Amygdala (tissue), 56 donors: Measurements from ENCODE around the gene CDIPT.
"Not testable (repeated sequence)": the region's sequence is repeated elsewhere in the genome, so short reads cannot be mapped to it uniquely, and the experiment has no call there.

ENCODE experiments used
- DNase-seq, 56 donors: peaks; one replicate each; lab custom pipeline; 2025; lab: John Stamatoyannopoulos, UW

CDIPT gene

GRCh38 chr16:29898135-29898803 lies 35.2 kb upstream of the CDIPT start:
- no peak for DNase-seq

GRCh38 chr16:29897333-29897732 lies 34.3 kb upstream of the CDIPT start:
- DNase-seq = no peak

DNA sequence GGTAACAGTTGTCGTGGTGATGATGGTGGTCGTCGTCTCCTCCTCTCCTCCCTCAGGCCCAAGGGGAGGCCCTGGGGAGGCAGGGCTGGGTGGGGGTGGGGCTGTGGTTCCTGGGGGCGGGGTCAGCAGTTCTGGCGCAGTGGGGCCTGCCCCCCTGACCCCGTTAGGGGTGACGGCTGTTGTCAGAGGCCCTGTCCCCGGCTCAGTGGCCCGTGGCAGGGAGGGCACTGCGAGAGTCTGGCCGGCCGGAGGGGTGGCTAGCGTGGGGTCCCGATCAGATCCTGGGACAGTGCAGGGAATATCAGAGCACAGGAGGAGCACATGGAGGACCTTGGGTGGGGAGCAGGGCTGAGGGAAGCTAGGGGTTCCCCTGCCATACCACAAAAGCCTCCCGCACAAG lies 33.8 kb upstream of the CDIPT start:
- no peak for DNase-seq

DNA sequence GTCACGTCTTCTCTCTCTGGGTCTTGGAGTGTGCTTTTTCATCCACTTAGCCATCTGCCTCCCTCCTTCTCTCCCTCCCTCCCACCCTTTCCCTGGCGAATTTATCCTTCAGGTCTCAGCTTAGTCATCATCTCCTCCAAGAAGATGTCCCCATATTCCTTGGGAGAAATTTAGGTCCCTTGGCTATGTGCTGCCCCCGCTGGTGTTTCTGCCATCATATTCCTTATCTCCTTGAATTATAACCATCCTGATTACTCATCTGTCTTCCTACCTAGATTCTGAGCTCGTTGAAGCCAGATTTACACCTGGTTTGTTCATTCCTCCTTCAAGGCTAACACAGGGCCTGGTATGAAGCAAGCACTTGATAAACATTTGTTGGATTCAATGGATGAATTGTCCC lies 31.3 kb upstream of the CDIPT start:
- no peak for DNase-seq

DNA sequence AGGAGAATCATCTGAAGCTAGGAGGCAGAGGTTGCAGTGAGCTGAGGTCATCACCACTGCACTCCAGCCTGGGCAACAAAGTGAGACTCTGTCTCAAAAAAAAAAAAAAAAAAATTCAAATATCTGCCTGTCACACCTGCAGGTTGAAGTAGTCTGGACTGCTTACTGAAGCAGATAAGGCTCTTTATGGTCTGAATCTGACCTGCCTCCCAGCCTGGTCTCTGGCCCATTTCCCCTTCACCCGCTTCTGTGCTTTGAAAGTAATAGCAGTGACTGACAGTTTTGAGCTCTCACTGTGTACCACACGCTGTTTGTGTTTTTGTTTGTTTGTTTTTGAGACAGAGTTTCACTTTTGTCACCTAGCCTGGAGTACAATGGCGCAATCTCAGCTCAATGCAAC lies 30.5 kb upstream of the CDIPT start:
- DNase-seq = no peak

- DNase-seq = no peak
Measured at GRCh38 chr16:29892458-29892813, 29.4 kb upstream of the CDIPT start.

DNA sequence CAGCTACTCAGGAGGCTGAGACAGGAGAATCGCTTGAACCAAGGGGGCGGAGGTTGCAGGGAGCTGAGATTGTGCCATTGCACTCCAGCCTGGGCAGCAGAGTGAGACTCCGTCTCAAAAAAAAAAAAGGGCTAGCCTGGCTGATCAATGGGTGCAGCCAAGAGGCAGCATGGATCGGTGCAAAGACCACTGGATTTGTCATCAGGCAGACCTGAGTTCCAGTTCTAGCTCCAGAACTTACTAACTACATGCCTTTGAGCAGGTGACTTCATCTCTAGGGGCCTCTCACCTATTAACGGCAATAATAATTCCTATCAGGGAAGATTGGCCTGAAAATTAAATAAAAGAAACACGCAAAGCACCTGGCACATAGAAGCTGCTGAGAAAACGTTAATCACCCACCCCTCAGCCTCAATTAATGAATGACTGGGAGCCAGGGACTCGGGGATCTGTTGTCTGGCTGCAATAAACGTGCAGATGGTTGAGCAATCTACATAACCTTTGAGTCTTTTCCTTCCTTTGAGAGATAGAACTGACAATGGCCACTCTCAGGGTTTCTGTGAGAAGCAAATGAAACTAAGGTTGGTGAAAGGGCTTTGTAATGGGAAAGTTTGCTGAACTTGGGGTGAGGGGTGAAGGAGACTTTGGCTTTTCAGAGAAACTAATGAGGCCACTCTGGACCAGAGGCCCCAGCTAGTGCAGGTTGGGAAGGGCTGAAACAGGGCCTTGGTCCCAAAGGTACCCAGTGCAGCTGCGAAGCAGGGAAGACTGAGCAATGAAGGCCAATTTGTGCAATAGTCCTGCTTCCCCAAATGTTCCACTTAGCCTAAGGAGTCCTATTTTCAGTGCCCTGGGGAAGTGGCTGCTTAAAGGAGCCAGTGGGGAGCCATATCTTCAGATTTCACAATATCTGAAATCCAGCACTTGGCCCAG lies 28.8 kb upstream of the CDIPT start:
- no peak for DNase-seq

- DNase-seq = not testable (repeated sequence)
Measured at GRCh38 chr16:29889372-29889771, 26.3 kb upstream of the CDIPT start.

- DNase-seq = no peak
Measured at GRCh38 chr16:29883987-29884386, 21.0 kb upstream of the CDIPT start.

- DNase-seq = no peak
Measured at GRCh38 chr16:29881050-29881449, 18.0 kb upstream of the CDIPT start.

- DNase-seq = no peak
Measured at GRCh38 chr16:29878172-29878571, 15.1 kb upstream of the CDIPT start.

DNA sequence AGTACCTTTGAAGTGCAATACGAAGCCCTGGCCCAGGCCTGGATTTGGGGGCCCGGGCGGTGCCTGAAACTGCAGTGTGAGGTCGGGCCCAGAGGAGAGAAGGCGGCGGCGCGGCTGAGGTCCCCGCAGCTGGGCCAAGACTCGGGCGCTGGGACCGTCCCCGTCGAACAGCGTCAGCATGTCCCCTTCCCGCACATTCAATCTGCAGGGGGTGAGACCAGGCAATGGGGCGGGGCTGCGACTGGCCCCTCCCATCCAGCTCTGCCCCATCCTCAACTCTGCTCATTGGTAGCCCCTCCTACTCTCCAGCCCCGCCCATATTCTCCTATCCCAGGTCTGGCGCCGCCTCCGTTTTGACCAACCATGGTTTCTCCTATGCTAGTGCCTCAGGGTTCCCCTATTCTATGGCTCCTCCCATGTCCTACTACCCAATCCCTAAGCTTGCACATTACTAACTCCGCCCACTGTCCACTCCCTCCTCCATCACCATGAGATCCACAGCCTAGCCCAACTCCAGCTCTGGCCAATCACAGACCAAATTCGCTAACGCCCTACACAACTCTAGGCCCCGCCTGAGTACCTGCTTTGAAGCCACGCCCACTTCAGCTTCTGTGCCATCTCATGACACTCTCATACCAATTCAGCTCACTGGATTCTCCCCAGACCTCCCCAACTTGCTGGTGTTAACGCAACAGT lies 14.4 kb upstream of the CDIPT start:
- peak in 13 of 56 donors; percentile 4 to 77 (median 25) for DNase-seq

DNA sequence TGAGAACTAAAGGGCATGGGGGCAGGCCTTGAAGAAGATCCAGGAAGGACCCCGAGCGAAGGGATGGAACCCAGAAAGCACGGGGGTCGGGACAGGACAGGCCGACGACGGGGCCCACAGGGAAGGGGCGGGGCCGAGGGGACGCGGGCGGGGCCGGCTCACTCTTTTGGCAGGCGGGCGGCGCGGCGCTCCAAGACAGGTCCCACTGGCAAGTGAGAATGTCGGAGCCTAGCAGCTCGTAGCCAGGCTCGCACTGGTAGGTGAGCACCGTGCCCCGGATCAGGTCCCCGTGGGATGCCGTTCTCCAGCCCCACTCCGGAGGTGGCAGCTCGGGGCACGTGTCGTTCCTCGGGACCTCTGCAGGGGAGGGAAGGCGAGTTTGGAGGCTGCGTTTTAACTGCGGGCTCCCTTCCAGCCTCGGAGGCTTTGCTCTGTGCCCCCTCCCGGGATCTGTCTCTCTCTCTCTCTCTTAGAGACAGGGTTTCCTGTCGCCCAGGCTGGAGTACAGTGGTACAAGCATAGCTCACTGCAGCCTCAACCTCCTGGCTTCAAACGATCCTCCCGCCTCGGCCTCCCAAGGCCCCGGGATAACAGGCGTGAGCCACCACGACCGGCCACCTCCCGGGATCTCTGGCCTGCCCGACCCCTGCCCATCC lies 13.7 kb upstream of the CDIPT start:
- peak in 1 of 56 donors; percentile 46 for DNase-seq

DNA sequence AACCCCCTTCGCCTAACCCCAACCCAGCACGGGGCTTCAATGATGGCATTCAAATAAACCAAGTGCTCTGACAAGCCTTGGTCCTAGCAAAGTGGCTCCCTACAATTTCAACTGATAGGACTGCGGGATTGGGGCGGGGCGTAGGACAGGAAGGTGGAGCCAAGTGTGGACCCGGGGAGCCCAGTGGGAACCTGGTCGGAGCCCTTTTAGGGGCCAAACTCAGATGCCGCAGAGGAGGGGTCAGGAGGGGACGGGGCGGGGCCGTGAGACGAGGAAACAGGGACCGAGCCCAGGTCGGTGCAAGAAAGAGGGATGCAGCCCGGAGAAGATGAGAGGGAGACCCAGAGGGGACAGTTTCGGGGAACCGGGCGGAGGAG lies 13.2 kb upstream of the CDIPT start:
- DNase-seq = no peak

DNA sequence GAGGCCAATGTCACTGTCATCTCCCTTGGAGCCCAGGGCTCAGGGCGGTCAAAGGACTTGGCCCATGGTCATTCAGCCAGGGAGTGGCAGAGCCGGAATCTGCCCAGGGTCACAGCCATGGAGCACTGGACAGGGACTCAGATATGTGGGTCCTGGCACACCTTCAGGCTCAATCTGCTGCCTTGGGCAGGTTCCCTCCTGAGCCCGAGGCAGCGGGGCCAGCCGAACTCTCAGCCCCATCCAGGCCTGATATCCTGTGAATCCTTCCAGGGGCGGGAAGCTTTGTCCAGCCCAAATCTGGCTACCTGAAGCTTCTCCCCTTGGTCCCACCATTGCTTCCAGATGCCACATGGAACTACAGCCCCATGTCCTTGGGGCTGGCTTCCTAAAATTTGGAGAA lies 12.2 kb upstream of the CDIPT start:
- no peak for DNase-seq

DNA sequence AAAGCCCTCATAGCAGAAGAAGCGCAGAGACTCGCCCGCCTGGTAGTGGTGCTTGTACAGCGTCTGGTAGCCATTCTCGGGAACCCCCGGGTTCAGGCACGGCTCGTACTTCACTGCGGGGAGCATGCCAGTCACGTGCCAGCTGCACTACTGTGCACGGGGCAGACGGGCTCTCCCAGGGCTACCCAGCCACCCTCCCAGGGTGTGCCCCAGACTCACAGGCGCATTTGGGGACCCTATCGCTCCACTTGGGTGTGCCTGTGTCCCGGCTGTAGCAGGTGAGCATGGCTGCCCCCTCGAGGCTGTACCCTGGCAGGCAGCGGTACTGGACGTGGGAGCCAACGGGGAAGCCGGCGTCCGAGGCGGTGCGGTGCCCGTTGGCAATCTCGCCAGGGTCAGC lies 10.3 kb upstream of the CDIPT start:
- no peak for DNase-seq

DNA sequence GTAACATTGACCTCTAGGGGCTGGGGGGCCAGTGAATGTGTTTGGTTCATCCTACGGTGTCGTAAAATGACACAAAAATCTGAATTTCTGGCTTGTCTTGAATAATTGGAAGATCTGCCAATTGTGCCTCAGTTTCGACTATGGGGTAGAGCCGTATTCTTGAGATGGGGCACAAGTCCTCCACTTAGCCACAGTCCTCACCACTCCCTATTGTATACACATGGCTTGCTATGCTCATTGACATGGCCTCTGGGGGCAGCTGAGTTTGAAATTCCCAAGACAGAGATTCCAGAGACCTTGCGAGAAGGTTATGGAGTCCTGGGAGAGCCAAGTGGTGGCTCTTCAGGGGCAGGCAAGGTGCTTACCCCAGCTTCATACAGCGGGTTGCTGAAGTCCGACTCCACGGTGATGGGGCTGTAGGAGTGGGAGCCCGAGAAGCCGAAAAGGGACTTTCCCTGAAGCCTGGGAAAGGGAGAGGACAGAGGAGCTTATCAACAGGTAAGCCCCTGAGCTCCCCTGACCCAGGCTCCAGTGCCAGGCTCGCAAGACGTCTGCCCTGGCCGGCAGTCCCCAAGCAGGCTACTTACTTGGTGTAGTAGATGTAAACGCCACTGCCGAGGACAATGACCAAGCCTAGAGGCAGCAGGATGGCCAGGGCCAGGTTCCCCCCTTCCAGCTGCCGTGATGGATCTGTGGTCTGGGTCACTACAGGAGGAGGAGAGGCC lies 9.0 kb upstream of the CDIPT start:
- DNase-seq = no peak

DNA sequence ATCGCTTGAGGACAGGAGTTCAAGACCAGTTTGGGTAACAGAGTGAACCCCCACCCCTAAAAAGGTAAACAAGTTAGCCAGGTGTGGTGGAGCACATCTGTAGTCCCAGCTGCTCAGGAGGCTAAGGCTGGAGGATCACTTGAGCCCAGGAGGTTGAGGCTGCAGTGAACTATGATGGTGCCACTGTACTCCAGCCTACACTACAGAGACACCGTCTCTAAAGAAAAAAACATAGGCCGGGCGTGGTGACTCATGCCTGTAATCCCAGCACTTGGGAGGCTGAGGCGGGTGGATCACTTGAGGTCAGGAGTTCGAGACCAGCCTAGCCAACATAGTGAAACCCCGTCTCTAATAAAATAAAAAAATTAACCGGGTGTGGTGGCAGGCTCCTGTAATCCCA lies 6.0 kb upstream of the CDIPT start:
- DNase-seq = not testable (repeated sequence)

GRCh38 chr16:29868396-29869009 lies 5.5 kb upstream of the CDIPT start:
- peak in 1 of 56 donors; percentile 47 for DNase-seq

DNA sequence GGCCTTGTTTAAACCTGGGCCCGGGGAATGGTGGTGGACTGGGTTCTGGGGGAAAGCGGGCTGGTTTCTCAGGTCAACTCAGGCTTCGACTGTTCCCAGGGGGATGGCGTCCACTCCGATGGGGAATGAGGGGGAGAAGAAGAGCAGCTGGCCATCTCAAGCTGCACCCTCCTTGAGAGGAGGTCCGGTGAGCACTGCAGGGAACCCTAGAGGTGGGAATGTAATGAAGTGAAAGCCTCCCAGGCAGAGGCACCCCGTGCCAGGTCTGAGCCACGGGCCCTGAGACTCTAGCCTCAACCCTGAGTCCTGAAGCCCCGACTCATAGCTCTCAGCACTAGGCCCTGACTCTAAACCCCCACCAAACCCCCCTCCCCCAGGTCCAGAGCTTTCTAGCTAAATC lies 1.2 kb upstream of the CDIPT start:
- no peak for DNase-seq
